Astrocyte (in vitro differentiated cells and primary cell): ENCODE results near the gene PPP3CA. TPM values are rescaled to one million over a fixed set of nuclear protein-coding genes. Genes with fewer than 3 reads are reported as not detected.

Experiments used
- DNase-seq: peaks from one replicate; pipeline ENCODE4 v3.0.0-alpha.2; 2010; ENCODE audit warnings: low read depth
- FAIRE-seq: peaks from 2 replicates; lab custom pipeline; 2011; peaks lifted over from hg19 to GRCh38; lab: Jason Lieb, UNC
- H2AFZ ChIP-seq: 2 replicates; pipeline ENCODE4 v1.6.0; 2012; ENCODE audit warnings: low read depth, low read length, inconsistent platforms
- H3K27ac ChIP-seq: 2 replicates; pipeline ENCODE4 v1.5.1; 2011; ENCODE audit warnings: low read depth, low read length, inconsistent platforms
- H3K27me3 ChIP-seq: 2 replicates; pipeline ENCODE4 v1.6.0; 2011; ENCODE audit warnings: low read length, inconsistent platforms; ENCODE audit not compliant: insufficient read depth
- H3K36me3 ChIP-seq: 2 replicates; pipeline ENCODE4 v1.5.1; 2011; ENCODE audit warnings: low read length, inconsistent platforms; ENCODE audit not compliant: insufficient read depth
- H3K4me1 ChIP-seq: 2 replicates; pipeline ENCODE4 v1.5.1; 2011; ENCODE audit warnings: low read length, inconsistent platforms; ENCODE audit not compliant: insufficient read depth
- H3K4me2 ChIP-seq: 2 replicates; pipeline ENCODE4 v1.6.0; 2012; ENCODE audit warnings: low read length, inconsistent platforms
- H3K4me3 ChIP-seq: 2 replicates; pipeline ENCODE4 v1.5.1; 2011; ENCODE audit warnings: low read depth, mild to moderate bottlenecking, low read length, inconsistent platforms; ENCODE audit not compliant: insufficient read depth
- H3K79me2 ChIP-seq: 2 replicates; pipeline ENCODE4 v1.6.0; 2012; ENCODE audit warnings: mild to moderate bottlenecking, low read length, inconsistent platforms; ENCODE audit not compliant: insufficient read depth
- H3K9ac ChIP-seq: 2 replicates; pipeline ENCODE4 v1.6.0; 2012; ENCODE audit warnings: mild to moderate bottlenecking, low read length, inconsistent platforms
- H3K9me3 ChIP-seq: 2 replicates; pipeline ENCODE4 v1.5.1; 2012; ENCODE audit warnings: low read depth, mild to moderate bottlenecking, low read length, inconsistent platforms; ENCODE audit not compliant: insufficient read depth
- H4K20me1 ChIP-seq: 2 replicates; pipeline ENCODE4 v1.6.0; 2012; ENCODE audit warnings: low read length, inconsistent platforms; ENCODE audit not compliant: insufficient read depth
- H3K27ac Mint-ChIP-seq: one replicate; pipeline ENCODE4 v1.8.0; 2021; ENCODE audit warnings: mild to moderate bottlenecking, mixed read lengths; ENCODE audit not compliant: unreplicated experiment
- H3K27me3 Mint-ChIP-seq: one replicate; pipeline ENCODE4 v1.8.0; 2021; ENCODE audit warnings: low read depth, mixed read lengths; ENCODE audit not compliant: unreplicated experiment
- H3K36me3 Mint-ChIP-seq: one replicate; pipeline ENCODE4 v1.8.0; 2021; ENCODE audit warnings: low read depth, mixed read lengths; ENCODE audit not compliant: unreplicated experiment
- H3K4me1 Mint-ChIP-seq: one replicate; pipeline ENCODE4 v1.8.0; 2021; ENCODE audit warnings: low read depth, mixed read lengths; ENCODE audit not compliant: unreplicated experiment
- H3K4me3 Mint-ChIP-seq: one replicate; pipeline ENCODE4 v1.8.0; 2021; ENCODE audit warnings: mild to moderate bottlenecking, moderate library complexity, mixed read lengths; ENCODE audit not compliant: unreplicated experiment
- H3K9me3 Mint-ChIP-seq: one replicate; pipeline ENCODE4 v1.8.0; 2021; ENCODE audit warnings: mild to moderate bottlenecking, mixed read lengths; ENCODE audit not compliant: unreplicated experiment
- CTCF ChIP-seq: IDR thresholded peaks from 2 replicates; pipeline ENCODE4 v1.5.1; 2011; ENCODE audit warnings: low read depth, mild to moderate bottlenecking, inconsistent platforms, low read length, moderate library complexity; ENCODE audit not compliant: insufficient read depth
- EZH2 ChIP-seq: IDR thresholded peaks from 2 replicates; pipeline ENCODE4 v1.6.1; 2012; ENCODE audit warnings: mild to moderate bottlenecking, low read length, inconsistent platforms; ENCODE audit not compliant: insufficient read depth
- total RNA-seq: library from RNA; stranded (reverse); gene quantifications from 2 replicates; pipeline ENCODE4 v1.2.1, GENCODE V29; 2021

The PPP3CA gene
- total RNA-seq, 1 donor from 2014 or later = 101 TPM

DNA sequence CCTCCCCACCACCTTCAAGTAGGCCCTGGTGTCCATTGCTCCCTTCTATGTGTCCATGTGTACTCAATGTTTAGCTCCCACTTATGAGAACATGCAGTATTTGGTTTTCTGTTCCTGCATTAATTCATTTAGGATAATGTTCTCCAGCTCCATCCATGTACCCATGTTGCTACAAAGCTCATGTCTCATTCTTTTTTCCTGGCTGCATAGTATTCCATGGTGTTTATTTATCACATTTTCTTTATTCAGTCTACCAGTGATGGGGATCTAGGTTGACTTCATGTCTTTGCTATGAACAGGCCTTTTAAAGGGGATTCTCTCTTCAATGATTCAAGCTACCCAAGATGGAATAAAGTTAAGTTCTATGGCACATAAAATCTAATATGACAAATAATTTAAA is 119.6 kb downstream of the PPP3CA start:
- H4K20me1 ChIP-seq = peaks cover 51% of the 10 kb centered on the region
- Mint-ChIP-seq H3K4me3 (no peak overlapping the region), H3K27ac (peak overlapping the region; percentile 37), H3K36me3 (peaks cover 3% of the 10 kb centered on the region), H3K4me1 (peaks cover 38% of the 10 kb centered on the region), H3K27me3 (no peaks in the 10 kb centered on the region), H3K9me3 (peaks cover 2% of the 10 kb centered on the region)
- peaks cover 74% of the 10 kb centered on the region for H3K79me2 ChIP-seq
- no peaks in the 10 kb centered on the region for H3K9me3 ChIP-seq
- no peaks in the 10 kb centered on the region for H3K27me3 ChIP-seq
- H2AFZ ChIP-seq = no peak overlapping the region
- no peak overlapping the region for H3K4me2 ChIP-seq
- FAIRE-seq (no peak), DNase-seq (no peak)
- H3K9ac ChIP-seq = no peak overlapping the region
- no peaks in the 10 kb centered on the region for H3K36me3 ChIP-seq
- peaks cover 9% of the 10 kb centered on the region for H3K4me1 ChIP-seq
- H3K27ac ChIP-seq = no peak overlapping the region
- TF ChIP-seq CTCF = no peak
- TF ChIP-seq EZH2 = no peak
- no peak overlapping the region for H3K4me3 ChIP-seq

DNA sequence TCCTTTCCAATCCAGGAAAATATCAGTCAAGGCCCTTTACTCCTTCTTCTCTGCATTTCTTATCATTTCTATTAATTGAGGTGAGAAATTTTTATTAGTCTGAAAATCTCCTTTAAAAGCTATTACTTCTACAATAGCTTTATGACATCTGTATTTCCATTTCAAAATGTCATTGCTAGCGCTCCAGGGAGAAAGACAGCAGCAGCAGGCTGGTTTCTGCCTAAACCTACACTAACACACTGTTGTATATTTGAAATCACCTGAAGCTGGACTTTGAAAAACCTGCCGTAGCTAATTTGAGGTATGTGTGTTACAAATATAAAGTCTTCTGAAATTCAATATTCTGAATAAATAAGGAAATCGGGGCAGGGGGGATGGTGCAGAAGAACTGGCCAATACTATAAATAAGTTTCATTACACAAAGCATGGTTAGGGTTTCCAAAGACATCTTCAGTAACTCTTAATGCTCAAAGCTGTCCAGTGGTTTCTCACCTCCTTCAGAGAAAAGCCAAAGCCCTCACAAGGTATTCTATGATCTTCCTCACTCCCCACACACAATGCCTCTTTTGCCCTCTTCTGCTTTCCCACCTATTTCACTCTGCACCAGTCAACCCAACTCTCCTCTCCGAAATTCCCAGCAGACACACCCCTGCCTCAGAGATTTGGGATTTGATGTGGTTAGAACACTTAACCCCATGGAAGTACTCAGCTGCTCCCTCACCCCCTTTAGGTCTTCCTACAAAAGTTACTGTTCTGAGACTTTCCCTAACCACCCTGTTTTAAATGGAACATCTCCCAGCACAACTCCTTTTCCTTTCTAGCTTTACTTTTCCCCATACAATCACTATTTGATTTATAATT is 122.7 kb downstream of the PPP3CA start:
- Mint-ChIP-seq H3K4me1 (peaks cover 37% of the 10 kb centered on the region), H3K27me3 (no peaks in the 10 kb centered on the region), H3K36me3 (peaks cover 3% of the 10 kb centered on the region), H3K9me3 (peaks cover 2% of the 10 kb centered on the region), H3K27ac (peak overlapping the region; percentile 20), H3K4me3 (no peak overlapping the region)
- Histone ChIP-seq H3K79me2 (peaks cover 79% of the 10 kb centered on the region), H3K4me1 (no peaks in the 10 kb centered on the region), H4K20me1 (peaks cover 38% of the 10 kb centered on the region), H3K9ac (no peak overlapping the region), H3K4me2 (no peak overlapping the region), H2AFZ (no peak overlapping the region), H3K36me3 (no peaks in the 10 kb centered on the region), H3K27me3 (no peaks in the 10 kb centered on the region), H3K4me3 (no peak overlapping the region), H3K27ac (no peak overlapping the region), H3K9me3 (no peaks in the 10 kb centered on the region)
- FAIRE-seq (no peak), DNase-seq (no peak)
- TF ChIP-seq CTCF (no peak), EZH2 (no peak)
